Measurements from ENCODE around the gene RSBN1L.
"Not testable (repeated sequence)": the region's sequence is repeated elsewhere in the genome, so short reads cannot be mapped to it uniquely, and the experiment has no call there.

The RSBN1L gene

GRCh38 chr7:77778535-77778934 lies 82.3 kb downstream of the RSBN1L start:
- DNase-seq = no peak

DNA sequence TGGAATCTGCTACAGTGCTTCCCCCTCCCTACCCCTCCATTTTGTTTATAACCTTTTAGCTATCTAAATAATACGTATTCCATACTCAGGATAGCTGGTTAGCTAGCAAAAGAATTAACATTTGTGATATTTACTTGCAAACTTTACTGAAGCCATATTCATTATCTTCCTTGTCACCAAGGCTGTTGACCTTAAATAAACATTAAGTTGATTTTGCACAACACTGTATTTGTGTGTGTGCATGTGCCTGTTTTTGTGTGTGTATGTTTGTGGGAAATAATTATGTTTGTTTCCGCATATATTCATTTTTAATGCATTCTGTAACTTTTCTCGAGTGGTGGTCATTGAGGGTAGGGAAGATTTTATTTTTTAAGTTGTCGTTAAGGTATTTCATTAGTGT lies 86.1 kb downstream of the RSBN1L start:
- no peak for DNase-seq

DNA sequence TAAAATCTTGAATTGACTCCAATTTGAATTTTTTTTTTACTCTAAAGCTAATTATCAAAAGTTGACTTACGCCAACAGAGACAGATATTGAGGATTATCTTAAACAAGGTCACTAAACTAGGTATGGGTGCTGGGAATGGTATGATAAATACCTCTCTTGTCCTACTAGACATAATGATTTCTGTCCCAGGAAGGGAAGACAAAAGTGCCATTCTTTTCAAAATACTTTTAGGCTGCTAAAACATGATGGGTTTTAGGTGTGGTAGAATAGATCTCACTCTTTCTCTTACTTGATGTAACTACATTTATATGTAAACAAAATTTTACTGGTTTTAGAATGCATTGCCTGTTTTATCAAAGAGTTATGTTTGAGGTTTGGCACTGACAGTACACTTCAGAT lies 86.9 kb downstream of the RSBN1L start:
- DNase-seq = no peak

DNA sequence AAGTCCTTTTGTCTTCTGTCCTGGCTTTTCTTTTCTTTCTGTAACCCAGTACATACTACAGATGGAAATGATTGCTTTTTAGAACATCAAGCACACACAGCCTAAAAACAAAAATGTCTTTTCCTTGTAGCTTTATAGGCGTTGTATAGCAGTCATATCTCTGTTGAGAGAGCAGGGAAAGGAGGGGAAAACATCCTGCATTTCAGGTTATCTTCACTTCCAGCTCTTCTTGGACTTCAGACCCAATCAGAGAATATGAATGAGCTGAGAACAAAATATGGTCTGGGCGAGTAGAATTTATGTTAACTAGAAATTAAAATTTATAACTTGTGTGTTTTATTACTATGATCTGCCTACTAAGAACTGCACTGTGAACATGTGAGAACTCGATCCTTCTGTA lies 87.3 kb downstream of the RSBN1L start:
- no peak for DNase-seq

DNA sequence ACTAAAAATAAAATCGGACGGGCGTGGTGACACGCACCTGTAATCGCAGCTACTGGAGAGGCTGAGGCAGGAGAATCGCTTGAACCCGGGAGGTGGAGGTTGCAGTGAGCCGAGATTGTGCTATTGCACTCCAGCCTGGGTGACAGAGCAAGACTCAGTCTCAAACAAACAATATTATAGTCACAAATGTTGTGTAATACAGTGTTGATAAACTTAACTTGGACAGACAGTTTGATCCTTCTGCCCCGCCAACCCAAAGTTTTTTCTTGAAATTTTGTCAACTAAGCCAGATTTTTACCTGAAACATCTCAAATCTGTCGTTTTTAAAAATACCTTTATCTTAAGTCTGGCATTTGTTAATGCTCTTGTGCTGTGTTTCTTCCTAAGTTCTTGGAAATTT lies 88.2 kb downstream of the RSBN1L start:
- DNase-seq = not testable (repeated sequence)

GRCh38 chr7:77786018-77786417 lies 89.8 kb downstream of the RSBN1L start:
- DNase-seq = no peak

- DNase-seq = no peak
Measured at GRCh38 chr7:77786741-77787140, 90.5 kb downstream of the RSBN1L start.

- no peak for DNase-seq
Measured at GRCh38 chr7:77788327-77788902, 92.2 kb downstream of the RSBN1L start.

DNA sequence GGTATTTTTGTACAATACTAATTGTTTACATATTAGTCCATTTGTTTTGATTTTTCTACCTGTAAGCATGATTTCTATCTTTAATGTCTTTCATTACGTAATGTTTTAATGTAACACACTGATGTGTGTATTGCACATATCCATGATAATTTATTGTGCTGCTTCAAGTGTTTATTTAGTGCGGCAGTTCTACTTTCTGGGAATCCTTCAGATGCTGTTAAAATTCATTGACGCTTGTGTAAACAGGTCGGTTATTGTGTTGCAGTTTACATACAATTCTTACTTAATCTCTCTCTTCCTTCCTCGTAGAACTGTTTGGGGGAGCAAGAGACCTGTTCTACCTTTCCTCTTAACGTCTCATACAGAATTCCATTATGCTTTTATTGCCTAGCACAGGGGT lies 95.1 kb downstream of the RSBN1L start:
- DNase-seq = no peak

GRCh38 chr7:77791956-77792355 lies 95.7 kb downstream of the RSBN1L start:
- no peak for DNase-seq

DNA sequence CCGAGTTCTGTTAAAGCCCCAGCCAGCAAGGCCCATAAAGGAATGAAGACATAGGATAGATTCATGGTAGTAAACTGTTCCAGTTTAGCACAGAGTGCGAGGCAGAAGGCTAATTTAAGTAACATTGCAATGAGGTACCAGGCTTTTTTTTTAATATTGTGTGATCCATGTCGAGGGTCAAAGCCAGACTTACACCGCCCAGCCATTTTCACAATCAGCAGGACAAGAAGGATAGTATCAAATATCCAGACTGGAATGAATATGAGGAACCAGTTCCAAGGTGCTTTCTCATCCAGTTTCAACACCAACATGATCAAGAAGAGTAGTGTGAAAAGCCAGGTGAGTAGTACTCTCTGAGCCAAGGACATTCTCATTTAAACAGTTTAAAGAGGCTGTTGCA lies 97.7 kb downstream of the RSBN1L start:
- DNase-seq = no peak

GRCh38 chr7:77796109-77796508 lies 99.8 kb downstream of the RSBN1L start:
- DNase-seq = no peak

- no peak for DNase-seq
Measured at GRCh38 chr7:77796960-77797359, 100.7 kb downstream of the RSBN1L start.

DNA sequence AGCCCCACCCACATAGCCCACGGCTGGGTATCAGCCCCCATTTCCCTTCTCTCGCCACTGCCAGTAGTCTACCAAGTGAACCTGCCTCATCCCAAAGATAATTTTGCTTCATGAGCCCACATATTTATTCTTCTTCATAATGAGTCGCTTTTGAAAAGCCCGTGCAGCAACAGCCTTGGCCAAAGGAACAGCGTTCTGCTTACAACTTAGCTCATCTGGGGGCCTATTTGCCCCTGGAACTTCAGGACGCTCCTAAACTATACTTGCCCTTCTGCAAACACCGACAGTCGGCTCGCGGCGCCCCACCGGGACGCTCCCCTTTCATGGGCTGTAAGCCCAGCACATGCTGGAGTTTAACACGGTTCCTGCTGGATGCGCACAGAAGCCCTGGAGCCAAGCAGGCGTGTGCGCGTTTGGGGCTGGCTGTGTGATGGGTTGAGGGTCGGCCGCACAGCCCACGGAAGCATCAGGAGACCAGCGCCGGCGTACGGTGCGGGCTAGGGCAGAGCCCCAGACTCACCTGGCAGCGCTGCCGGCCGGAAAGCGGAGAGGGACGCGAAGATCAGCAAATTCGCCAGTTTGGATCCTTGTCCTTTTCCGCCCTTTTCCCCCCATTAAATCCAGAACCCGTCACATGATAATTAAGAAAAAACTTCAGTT lies 101.6 kb downstream of the RSBN1L start:
- no peak for DNase-seq

DNA sequence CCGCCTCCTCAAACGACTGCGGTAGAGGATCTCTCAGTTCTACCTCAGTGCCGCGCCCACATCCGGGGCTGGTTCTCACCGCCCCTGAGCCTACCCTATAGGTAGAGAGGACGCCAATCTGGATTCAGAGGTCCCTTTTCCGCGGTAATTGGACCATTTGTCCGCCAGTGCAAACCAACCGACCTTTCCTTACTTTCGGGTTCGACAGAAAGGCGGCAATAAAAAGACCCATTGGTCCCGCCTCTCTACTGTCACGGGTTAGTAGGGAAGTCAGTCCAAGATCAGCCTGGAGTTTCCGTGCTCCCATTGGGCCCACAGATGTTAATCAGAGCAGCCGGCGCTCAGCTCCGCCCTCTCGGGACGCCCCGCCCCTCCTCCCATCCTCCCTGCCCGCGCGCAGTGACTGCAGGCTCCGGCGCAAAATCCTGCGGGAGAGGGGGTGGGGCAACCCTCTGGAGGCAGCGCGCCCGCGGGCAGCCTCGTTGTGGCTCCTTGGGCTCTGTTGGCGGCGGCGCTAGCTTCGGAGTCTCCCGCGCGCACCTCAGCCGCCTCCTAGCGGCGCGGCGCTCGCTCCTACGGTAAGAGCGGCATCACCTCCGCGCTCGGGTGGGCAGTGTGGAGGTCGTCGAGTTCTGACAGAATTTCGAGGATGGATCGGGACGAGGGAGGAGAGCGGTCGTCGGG lies 102.3 kb downstream of the RSBN1L start, which contains the start of the genes PHTF2 and TMEM60:
Gene PHTF2, plus strand, starts transcription at position 380 of the 684 bp plus-strand sequence.
Gene TMEM60, minus strand, starts transcription at position 41 of the 684 bp plus-strand sequence. CDS start 4,061 bp downstream, outside the sequence.
- DNase-seq = peak; percentile 98

GRCh38 chr7:77799078-77799964 lies 103.1 kb downstream of the RSBN1L start:
- DNase-seq = peak; percentile 24

DNA sequence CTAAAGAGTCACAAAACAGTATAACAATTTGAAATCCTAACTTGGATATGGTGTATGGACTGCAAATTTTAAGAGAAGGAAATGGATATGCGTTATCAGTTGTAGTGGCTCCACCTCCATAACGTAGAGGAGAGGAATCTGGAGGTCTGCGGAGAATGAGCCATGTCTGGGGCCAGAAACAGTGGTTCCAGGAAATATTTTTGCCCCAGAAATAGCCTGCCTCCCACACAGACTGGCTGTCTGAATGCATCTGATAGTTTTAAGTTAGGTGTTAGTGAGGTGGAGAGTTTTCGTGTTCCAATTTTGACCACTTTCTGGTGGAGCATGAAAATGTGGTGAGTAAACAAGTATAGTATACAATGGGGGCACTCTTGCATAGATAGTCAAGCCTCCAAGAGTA lies 103.9 kb downstream of the RSBN1L start:
- no peak for DNase-seq

DNA sequence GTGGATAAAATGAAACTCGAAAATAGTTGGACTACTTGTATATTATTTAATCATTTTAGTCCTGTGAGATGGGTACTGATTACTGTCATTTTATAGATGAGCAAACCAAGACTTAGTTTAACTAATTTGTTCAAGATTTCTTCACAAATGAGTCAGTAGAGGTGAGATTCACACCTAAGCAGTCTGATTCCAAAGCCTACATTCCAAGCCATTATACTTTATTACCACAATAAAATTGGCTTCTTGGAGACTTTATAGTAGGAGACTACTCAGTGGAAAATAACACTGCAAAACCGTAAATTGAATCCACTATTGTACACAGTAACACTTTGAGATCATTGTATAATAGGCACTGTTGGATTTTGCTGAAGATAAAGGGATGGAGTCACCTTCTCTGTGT lies 104.5 kb downstream of the RSBN1L start:
- no peak for DNase-seq

DNA sequence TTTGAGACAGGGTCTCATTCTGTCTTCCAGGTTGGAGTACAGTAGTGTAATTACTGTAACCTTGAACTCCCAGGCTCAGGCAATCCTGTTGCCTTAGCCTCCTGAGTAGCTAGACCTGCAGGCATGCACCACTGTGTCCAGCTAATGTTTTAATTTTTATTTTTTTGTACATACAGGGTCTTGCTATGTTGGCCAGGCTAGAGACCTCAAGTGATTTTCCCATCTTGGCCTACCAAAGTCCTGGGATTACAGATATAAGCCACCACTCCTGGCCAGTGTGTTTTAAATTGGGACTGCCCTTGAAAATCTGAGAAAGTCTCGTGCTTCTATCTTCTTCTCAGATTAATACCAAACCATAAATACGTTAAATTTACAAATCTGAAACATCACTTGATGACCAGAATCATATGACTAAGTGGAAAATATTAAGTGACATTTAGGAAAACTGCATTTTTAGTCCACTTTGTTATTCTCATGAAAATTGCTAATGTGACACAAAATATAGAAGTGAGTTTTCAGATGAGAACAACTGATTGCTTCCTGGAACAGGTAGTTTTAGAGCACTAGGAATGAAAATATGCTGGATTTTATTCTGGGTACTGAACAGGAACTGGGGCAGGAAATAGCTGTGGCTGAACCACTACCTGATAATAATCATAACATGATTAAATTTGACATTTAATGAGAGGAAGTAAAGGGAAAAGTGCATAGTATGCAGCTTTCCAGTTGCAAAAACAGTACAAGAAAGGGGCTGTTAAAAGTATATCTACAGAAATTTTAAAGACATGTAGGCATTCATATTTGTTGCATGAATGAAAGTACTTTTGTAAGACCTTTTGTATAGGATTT lies 106.5 kb downstream of the RSBN1L start:
- no peak for DNase-seq

DNA sequence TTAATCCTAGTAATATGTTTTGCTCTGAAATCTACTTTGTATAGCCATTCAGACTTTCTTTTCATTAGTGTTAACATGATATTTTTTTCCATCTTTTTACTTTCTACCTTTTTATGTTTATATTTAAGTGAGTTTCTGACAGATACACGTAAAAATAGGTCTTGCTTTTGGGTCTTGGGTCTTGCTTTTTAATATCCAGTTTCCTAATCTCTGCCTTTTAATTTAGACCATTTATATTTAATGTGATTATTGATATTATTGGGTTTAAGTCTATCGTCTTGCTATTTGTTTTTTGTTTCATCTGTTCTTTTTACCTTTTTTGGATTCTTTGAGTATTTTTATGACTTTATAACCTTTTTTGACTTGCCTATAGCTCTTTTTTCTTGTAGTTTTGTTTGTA lies 110.2 kb downstream of the RSBN1L start:
- DNase-seq = no peak

DNA sequence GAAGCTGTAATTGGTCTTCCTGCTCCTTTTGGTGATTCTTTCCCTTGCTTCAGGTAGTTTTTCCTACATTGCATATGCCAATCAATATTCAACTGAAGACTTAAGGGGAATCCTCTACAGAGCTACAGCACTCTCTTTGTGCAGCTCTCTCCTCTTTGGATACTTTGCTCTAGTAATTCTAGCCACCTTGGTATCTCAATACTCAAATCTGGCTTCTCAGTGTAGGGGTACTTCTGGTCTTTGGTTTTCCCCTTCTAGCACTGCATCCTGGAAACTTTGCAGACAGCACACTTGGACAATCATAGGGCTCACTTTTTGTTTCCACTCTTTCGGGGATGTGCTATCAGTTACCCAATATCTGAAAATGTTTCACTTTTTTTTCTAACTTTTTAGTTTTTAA lies 112.3 kb downstream of the RSBN1L start:
- no peak for DNase-seq
